Measurements from ENCODE around the gene NDFIP2. TPM values are rescaled to one million over a fixed set of nuclear protein-coding genes. Genes with fewer than 3 reads are reported as not detected.
"Not testable (repeated sequence)": the region's sequence is repeated elsewhere in the genome, so short reads cannot be mapped to it uniquely, and the experiment has no call there.

NDFIP2 gene
- polyA plus RNA-seq, 10 donors, result 26.8 to 37.1 (median 28.9) TPM

- DNase-seq, result no peak
These were observed 48.9 kb downstream of the NDFIP2 start for GRCh38 chr13:79529817-79530216.

- DNase-seq, result no peak
These were observed 49.3 kb downstream of the NDFIP2 start for GRCh38 chr13:79530270-79530669.

GRCh38 chr13:79531542-79532254 lies 50.7 kb downstream of the NDFIP2 start:
- DNase-seq, result no peak

- DNase-seq, result no peak
These were observed 51.6 kb downstream of the NDFIP2 start for GRCh38 chr13:79532576-79532975.

- no peak for DNase-seq
These were observed 52.9 kb downstream of the NDFIP2 start for GRCh38 chr13:79533781-79534400.

- DNase-seq, result no peak
These were observed 53.6 kb downstream of the NDFIP2 start for GRCh38 chr13:79534596-79534995.

DNA sequence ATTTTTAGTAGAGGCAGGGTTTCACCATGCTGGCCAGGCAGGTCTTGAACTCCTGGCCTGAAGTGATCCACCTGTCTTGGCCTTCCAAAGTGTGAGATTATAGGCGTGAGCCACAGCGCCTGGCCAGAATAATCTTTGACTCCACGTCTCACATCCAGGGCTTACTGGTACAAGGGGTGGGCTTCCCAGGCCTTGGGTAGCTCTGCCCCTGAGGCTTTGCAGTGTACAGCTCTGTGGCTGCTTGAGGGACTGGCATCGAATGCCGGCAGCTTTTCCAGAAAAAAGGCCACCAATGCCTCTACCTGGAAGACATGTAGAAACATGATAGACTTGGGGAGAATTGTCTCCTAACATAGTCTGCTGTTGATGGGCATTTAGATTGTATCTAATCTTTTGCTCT lies 57.8 kb downstream of the NDFIP2 start:
- no peak for DNase-seq

DNA sequence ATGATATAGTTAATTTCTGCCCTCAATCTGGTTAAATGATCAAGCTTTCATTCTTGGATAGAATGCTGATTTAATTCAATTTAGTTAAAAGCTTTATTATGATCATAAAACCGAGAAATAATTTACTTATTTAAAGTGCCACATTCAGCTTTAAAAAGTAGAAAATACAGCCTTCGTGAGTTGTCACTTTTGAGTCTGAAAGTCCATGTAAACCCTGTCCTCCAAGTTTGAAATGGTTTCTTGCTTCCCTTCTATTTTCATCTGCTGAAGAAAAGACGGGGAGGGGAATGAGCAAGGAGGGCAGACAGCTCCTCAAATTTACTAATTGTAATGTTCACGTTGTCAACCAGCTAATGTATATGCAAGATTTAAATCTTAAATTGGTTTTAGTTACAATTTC lies 59.5 kb downstream of the NDFIP2 start:
- no peak for DNase-seq

- DNase-seq, result peak; percentile 59 to 78 (median 66)
These were observed 60.6 kb downstream of the NDFIP2 start for GRCh38 chr13:79541426-79542049.

- no peak for DNase-seq
These were observed 62.9 kb downstream of the NDFIP2 start for GRCh38 chr13:79543883-79544282.

- DNase-seq, result no peak
These were observed 66.5 kb downstream of the NDFIP2 start for GRCh38 chr13:79547211-79548195.

DNA sequence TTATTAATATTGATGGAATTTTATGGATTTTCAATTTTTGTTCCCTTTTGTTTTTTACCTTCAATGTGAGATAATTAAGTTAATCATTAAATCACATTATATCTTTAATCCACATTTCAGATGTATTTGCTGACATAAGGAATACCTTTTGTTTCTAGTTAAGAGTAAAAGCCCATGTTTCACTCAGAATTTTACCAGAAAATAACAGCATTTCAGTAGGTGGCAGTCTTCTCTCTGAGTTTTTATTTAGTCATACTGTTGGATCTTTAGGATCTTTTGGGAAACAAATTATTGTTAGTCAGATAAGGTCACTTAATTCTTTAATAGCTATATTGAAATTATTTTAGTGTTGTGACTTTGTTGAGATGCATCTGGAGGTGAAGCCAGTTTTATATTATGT lies 67.9 kb downstream of the NDFIP2 start:
- DNase-seq, result peak; percentile 21 to 63 (median 26)

DNA sequence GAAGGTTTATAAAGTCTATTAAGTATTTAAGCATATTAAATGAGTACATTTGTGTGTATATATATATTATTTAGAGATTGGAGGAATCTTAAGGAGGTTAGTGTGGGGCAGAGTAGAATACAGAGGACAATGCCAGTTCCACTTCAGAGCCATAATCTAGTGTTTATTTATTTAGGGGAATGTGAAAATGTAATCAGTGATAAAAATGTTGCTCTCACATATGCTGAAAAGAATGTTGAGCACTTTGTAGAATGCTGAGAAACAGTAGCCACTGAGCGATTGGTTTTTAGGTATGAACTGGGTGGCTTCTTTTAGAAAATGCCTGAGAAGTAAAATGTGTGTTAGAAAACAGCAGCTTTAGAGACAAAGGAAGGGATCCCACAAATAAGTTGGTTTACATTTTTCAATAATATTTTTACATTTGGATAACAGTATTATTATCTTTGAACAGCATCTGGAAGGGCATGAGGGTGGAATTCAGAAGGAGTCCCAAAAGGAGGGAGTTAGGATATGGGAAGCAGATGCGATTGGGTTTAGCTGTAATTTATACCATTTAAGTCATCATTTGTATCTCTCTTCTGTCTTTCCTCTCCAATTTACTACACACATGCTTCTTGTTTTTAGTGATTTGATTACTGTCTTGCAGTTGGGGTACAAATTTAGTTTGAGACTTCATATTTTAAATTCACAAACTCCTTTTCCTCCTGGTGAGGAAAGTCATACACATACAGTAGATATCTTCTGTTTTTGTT lies 68.6 kb downstream of the NDFIP2 start:
- peak in 1 of 3 donors; percentile 20 for DNase-seq

DNA sequence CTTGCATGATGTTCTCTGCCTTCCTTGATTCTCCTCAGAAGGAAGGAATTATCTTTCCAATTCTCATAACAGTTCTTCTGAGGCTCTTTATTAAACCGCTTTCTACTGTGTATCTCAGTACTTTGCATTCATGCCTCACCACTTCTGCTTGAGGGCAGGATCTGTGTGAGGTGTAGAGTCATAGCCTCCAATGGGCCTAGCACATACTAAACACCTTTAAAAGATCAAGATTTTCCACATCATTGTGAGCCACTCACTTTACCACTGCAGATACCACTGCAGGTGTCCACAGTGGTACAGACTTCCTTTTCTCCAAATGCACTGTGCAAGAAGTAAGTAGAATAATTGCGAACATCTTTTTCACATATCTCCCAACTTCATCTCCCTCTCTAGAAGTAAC lies 76.7 kb downstream of the NDFIP2 start:
- no peak for DNase-seq

DNA sequence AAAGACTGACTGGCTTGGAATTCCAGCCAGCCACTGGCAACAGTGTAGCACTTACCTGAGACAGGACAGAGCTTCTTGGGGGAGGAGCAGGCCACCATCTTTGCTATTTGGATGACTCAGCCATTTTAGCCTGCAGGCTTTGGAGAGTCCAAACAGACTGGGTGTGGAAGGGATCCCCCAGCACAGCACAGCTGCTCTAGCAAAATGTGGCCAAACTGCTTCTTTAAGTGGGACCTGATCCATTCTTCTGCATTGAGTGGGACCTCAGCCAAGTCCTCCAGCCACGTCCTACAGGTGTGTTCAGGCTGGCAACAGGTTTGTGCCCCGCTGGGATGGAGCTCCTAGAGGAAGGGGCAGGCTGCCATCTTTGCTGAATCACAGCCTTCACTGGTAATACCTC lies 80.0 kb downstream of the NDFIP2 start:
- DNase-seq, result no peak

DNA sequence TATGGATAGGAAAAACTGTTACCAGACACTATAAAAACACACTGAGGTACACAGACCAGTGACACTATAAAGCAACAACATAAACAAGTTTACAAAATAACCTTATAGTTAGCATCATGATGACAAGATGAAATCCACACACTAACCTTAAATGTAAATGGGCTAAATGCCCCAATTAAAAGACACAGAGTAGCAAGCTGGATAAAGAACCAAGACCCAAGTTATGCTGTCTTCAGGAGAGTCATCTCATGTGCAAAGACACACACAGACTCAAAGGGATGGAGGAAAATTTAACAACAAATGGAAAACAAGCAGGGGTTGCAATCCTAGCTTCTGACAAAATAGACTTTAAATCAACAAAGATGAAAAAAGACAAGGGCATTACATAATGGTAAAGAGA lies 81.6 kb downstream of the NDFIP2 start:
- no peak for DNase-seq

GRCh38 chr13:79566118-79566517 lies 85.2 kb downstream of the NDFIP2 start:
- no peak for DNase-seq

DNA sequence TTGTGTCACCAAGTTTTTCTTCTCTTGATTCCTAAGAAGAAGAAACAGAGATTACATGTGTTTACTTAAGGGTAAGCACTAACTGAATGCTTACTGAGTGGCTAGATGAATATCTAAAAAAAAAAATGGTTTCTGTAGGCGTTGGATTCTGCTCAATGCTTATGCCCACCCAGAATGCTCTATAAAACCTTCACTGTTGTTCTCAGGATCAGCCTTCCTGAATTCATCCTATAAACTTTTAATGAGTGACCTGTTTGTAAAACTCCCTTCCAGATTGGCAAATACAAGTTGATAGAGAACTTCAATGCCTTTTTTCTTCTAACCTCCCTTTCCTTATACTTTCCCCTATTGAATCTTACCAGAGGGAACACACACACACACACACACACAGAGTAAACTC lies 90.2 kb downstream of the NDFIP2 start:
- no peak for DNase-seq

DNA sequence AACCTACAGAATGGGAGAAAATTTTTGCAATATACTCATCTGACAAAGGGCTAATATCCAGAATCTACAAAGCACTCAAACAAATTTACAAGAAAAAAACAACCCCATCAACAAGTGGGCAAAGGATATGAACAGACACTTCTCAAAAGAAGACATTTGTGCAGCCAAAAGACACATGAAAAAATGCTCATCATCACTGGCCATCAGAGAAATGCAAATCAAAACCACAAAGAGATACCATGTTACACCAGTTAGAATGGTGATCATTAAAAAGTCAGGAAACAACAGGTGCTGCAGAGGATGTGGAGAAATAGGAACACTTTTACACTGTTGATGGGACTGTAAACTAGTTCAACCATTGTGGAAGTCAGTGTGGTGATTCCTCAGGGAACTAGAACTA lies 92.9 kb downstream of the NDFIP2 start:
- not testable (repeated sequence) for DNase-seq

DNA sequence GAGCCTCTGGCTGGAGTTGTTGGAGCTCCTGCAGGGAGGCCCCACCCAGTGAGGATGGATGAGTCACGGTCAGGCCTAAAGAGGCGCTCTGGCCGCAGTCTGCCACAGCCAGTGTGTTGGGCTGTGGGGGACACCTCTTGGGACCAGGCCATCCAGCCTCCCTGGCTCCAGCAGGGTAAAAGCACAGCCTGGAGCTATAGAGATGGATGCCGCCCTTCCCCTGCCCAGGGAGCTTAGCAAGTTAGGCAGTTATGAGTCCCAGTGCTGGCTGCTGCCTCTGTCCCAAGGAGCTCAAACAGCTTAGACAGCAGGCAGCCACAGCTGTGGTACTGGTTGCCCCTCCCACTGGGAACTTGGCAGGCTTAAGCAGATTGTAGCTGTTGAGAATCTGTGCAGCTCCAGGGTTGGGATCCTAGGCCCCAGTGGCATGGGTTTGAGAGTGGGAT lies 100.9 kb downstream of the NDFIP2 start:
- DNase-seq, result peak; percentile 22 to 60 (median 27)

DNA sequence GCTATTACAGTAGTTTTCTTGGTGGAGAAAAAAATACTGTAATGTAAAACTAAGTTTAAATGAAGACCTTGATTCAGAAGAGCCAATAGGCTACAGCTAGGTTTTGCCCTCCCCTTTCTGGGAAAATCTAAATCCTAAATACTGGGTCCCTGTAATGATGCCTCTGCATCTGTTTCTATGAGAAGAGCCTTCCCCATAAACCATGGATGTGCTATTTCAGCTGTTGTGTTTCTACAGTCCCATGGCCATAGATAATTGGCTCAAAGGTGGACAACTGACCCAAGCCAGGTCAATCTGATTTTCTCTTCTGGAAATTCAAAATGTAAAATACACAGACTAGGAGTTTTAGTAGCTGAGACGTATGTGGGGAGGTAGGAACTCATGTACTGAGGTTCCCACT lies 101.9 kb downstream of the NDFIP2 start:
- no peak for DNase-seq
